T-helper 1 cell (primary cell): Measurements from ENCODE around the gene C11orf21.
A peak's percentile ranks its signal among the peaks of the same experiment; 100 is the strongest.

Experiments
- DNase-seq, 5 donors: peaks; one replicate each; pipeline ENCODE4 v3.0.0-alpha.2; 2012 to 2020

The C11orf21 gene

GRCh38 chr11:2270322-2271076 lies 31.2 kb downstream of the C11orf21 start, which contains the start of gene ASCL2:
Gene ASCL2, minus strand, starts transcription at chr11:2270588. Its CDS starts 256 bp downstream, at chr11:2270332.
- DNase-seq = no peak

DNA sequence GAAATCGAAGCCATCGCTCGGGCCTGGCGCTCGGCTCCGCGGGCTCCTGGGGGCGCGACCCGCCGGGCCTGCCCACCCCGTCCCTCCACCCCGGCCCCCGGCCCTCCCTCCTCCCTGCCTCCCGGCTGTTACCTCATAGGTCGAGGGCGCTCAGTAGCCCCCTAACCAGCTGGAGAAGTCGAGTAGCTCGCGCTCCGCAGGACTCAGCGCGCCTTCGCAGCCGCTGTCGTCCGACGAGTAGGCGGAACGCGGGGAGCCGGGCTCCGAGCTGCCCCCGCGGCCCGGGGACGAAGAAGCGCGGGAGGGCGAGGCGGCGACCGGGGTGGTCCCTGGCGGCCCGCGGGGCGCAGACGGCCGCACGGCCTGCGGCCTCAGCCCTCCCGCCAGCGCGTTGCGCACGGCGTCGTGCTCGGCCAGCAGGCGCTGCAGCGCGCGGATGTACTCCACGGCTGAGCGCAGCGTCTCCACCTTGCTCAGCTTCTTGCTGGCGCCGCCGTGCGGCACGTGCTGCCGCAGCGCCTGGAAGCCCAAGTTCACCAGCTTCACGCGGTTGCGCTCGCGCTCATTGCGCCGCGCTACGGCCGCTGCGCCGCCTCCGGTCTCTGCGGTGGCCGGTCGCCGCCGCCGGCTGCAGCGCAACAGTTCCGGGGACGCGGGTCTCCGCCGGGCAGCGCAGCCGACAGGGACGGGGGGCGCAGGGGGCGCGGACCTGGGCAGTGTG lies 32.0 kb downstream of the C11orf21 start:
- peak in 1 of 5 donors; percentile 74 for DNase-seq

DNA sequence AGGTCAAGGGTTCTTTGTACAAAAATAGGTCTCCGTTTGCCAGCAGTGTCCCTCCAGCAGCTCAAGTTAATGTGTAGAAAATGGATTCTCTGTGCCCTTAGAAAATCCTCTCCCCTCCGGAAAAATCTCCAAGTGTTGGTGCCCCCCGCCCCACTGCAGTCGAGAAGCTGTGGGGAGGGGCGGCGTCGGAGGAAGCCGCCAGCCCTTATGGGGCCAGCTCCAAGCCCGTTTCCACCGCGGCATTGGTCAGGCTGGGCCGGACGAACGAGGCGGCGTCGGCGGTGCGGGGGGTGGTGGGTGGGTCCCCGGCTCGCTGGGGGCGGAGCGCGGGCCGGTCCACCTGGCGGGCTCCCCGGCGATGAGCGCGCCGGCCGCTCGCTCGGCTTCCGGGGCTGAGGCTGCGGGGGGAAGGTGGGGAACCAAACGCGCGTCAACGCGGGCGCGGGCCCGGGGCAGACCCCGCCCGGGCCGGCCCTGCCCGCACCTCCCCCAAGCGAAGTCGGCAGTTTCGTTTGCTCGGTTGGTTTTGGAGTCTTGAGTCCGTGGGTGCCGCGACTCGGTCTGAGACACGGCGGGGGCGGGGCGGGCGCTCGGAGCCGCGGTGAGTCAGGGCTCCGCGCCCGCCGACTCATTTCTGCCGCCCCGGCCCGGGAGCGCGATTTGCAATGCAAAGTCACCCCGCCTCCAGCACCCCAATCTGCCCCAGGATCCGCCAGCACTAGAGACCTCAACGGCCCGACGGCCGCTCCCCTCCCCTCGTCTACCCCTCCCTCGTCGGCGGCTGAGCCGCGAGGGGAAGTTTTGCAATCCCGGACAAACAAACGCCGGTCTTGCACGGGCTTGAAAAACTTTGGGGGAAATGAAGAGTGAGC lies 32.8 kb downstream of the C11orf21 start:
- DNase-seq = peak in 1 of 5 donors; percentile 62

DNA sequence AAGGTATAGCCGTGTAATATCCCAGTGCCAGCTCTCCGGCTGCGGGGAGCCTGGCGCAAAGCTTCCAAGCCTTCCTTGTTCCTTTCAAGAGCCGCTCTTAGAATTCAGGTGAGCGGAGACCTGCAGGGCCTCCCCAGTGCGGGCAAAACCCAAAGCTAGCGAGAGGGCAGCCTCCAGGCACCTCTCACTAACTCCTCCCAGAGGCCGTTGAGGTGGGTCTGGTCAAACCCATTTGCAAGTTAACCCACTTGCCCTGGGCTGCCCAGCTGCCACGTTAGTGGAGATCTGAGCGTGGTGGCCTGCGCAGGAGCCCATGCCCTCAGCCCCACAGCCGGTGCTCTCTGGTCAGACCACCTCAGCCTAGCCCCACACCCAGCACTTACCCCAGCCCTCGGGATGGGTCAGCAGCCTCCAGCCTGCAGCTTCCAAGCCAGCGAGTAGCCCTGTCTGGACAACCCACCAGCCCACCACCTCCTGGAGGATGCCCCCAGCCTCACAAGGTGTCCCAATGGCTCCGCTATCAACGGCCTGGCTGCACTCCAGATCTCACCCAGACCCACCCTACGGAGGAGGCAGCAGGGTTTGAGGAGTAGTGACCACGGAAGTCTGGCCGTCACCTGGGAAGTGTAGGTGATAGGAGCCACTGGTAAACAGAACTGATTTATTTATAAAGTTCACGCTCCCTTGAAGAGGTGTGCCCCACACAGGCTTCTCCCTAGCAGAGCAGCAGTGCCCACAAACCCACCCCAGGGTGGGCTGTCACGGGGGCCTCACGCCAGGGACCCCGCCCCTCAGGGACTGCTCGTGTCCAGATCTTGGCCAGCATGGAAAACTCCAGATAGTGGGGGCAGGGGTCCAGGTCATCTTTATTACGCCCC lies 33.6 kb downstream of the C11orf21 start:
- no peak for DNase-seq

DNA sequence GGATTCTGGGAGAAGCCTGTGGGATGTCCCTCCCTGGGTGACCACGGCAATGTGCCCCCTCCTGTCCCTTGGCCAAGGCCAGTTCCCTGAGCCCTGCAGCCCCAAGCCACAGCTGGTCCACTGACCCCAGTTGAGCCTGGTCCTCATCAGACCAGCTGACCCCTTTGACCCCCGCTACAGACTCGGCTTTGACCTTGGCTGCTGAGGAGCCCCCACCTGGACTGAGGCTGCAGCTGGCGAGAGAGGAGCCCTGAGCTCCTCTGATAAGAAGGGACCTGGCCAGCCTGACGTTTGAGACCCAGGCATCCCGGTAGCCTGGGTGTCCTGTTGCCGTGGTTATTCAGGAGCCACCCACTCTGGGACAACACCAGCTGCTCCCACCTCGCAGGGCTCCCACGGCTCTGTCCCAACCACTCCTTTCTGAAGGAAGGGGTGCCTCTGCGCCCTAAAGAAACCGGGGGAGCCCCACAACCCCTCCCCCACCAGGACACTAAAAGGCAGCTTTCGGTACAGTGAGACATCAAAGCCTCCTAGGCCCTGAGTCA lies 34.3 kb downstream of the C11orf21 start:
- DNase-seq = no peak

DNA sequence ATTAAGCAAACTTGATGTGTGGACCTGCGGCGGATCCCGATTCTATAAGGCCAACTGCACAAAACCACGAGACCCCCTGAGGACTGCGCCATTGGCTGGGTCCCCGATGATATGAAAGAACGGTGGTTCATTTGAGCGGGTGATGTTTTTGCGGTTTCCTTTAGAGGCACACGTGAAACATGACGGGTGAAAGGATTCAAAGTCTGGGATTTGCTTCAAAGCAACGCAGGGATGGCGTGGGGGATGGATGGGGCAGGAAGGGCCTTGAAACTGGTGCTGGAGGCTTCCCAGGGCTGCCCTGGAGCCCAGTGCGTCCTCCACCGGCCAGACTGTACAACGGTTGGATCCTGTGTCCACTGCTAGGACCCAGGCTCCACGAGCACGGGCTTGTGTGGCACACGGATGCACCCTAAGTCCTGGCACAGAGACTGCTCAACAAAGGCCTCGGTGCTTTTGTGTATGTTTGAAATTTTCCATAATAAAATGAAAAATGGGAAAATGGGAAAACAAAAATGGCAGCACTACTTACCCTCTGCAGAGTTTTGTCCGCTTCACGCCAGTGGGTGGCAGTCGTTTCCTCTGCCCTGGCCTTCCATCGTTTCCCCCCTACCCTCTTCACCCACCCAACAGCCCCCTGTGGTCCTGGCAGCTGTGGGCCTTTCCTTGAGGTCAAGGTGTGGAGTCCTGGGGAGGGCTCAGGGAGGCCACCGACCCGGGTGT lies 35.0 kb downstream of the C11orf21 start:
- DNase-seq = no peak

- no peak for DNase-seq
These were observed 35.7 kb downstream of the C11orf21 start for GRCh38 chr11:2265854-2266585.

GRCh38 chr11:2265396-2265795 lies 36.3 kb downstream of the C11orf21 start:
- DNase-seq = peak in 1 of 5 donors; percentile 61

DNA sequence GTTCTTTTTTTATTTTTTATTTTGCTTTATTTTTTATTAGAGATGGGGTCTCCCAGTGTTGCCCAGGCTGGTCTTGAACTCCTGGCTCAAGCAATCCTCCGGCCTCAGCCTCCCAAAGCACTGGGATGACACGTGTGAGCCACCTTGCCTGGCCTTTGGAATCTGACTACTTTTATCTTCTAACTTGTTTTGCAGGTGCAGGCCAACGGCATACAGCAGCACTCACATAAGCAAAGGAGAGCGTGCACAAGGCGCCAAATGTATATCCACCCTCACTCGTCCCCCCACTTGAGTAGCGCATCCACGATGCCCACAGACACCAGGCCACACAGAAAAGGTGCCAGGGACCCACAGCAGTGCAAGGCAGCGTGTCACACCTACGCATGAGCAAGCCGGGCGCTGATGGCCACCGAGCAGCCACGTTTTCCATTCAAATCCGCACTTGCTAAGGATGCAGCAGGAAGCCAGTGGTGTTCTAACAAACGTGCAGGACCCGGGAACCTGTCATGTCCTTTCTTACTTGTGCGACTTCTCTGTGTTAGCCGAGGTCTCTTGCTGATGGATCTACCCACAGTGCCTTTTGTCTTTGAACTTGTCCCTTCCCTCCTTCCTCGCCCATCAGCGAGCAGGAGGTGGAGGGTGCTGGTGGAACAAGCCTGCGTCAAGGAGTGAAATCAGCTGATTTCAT lies 37.2 kb downstream of the C11orf21 start:
- no peak for DNase-seq

DNA sequence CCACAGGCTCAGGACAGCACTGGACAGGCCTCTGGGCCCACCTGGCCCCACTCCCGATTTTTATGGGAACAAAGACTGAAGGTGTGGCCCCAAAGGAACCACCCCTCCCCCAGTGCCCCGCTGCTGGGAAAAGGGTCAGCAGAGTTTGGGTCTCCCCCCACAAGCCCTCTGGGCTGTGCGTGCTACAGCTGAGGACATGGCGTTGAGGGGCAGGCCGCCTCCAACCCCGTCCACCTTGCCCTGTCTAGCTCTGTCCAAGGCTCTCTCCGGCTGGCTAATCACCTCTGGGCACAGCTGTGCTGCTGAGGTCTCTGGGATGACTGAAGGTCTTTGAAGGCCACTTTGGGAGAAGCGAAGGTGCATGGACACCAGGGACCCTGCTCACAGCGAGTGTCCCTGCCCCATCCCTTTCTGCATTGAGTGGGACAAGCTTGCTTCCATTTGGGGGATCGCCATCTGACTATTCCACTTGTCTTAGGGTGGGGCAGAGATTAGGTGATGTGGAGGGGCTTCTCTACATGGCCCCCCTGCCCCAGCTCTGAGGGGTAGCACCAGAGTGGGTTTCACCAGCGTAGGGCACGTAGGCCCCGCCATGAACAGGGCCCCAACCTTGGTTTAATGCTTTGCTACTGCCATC lies 37.9 kb downstream of the C11orf21 start:
- no peak for DNase-seq

DNA sequence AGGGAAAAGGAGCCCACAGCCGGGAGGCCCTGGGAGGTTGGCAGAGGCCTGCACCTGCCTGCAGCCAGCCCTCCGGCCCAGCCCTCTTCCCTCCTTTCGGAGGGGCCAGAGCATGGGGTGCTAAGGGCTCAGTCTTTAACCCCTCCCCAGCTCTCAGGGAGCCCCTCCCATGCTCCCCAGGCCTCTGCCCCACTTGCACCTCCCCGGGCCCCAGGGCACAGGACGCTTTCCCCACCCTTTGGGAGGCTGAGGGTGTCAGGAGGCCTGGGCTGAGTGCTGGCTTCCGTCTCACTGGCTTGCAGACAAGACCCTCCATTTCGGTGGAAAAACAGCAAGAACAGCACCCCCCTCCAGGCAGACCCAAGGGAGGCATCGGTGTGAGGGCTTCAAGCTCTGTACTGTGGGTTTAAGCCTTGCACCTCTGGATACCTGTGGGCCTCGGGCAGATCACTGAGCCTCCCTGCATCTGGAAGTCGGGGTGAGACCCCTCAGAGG lies 38.6 kb downstream of the C11orf21 start:
- DNase-seq = no peak

GRCh38 chr11:2262301-2263070 lies 39.2 kb downstream of the C11orf21 start:
- no peak for DNase-seq

GRCh38 chr11:2261436-2262230 lies 40.1 kb downstream of the C11orf21 start:
- DNase-seq = no peak

DNA sequence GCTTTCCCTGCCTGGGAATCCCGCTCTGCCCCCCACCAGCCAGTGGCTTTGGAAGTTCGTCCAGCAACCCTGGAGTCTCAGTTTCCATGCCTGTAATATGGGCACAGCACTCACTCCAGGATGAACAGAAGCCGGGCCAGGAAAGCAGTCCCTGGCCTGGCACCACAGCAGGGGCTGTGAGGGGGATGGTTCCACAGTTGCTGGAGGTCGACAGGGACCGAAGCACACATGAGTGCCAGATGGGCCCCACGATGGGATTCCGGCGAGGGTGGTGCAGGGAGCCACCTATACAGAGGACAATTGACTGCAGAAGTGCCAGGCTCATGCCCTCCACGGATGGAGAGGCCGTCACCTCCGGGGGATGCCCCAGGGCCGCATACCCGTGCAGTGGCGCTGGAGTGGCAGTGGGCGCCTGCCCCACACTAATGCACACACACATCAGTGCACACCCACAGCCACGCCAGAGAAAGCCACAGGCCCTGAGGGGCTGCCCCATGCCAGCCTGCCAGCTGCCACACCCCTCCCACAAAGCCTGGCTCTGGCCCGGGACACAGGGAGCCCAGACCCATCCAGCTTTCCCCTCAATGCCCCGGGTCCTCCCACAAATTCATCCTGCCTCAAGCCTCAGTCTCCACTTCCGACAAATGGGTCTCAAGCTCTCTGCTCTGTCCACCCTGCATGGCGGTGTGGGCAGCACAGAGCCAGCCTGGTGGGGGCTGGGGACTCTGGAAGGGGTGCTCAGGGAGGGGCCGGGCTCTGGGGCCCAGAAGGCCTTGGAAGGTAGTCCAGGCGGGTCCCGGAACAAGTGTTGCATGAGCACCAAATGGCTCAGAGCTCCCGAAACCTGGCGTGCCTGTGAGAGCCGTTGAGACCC lies 41.0 kb downstream of the C11orf21 start:
- DNase-seq = no peak

GRCh38 chr11:2259897-2260451 lies 41.7 kb downstream of the C11orf21 start:
- DNase-seq = no peak

DNA sequence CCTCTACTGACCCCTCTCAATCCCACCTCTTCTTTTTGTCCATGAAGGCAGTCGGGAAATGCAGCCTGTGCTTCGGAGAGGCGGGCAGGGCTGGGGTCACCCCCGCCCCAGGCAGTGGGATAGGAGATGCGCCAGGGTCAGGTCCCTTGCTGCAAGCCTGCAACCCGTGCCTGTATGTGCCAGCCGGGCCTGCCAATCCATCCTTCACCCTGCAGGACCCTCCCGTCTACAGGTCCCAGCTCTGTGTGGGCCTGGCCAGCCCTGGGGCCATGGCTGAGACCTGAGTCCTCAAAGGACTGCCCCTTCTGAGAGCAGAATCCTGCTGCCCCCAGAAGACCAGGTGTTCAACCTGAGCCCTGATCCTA lies 42.3 kb downstream of the C11orf21 start:
- no peak for DNase-seq
